ENCODE data around the gene NUP205. TPM values are rescaled to one million over a fixed set of nuclear protein-coding genes. Genes with fewer than 3 reads are reported as not detected.

The NUP205 gene
- total RNA-seq, 1 experiment from 2014 or later, result 171 TPM

- TF ChIP-seq CREB1 (CRISPR knock-in tag; IDR thresholded peaks at IDR 0.05), result no peak
- TF ChIP-seq ESRRA (CRISPR knock-in tag; IDR thresholded peaks at IDR 0.05; ENCODE audit: borderline replicate concordance), result no peak
- no peak for TF ChIP-seq CREM (CRISPR knock-in tag; IDR thresholded peaks at IDR 0.05)
- no peak for TF ChIP-seq HMGXB4 (CRISPR knock-in tag; IDR thresholded peaks at IDR 0.05)
- no peak for TF ChIP-seq CTCF (IDR thresholded peaks at IDR 0.05)
- TF ChIP-seq GTF2I (CRISPR knock-in tag; conservative IDR thresholded peaks at IDR 0.05), result no peak
- TF ChIP-seq SOX15 (CRISPR knock-in tag; IDR thresholded peaks at IDR 0.05), result no peak
Observed at GRCh38 chr7:135658564-135658963, 100.8 kb downstream of the NUP205 start (continued).

GRCh38 chr7:135659159-135659846, 101.6 kb downstream of the NUP205 start:
- ATAC-seq (no peak), DNase-seq (ENCODE audit: low spot score) (no peak)
- no peak overlapping the region for H3K27ac Mint-ChIP-seq
- H3K9me3 Mint-ChIP-seq, result peaks cover 3% of the 10 kb centered on the region; the same call in 1 of the 2 replicates
- no peaks in the 10 kb centered on the region for H3K27me3 Mint-ChIP-seq (ENCODE audit: low read depth)
- ChIA-PET CTCF (interaction anchor here (0.5 to 3.1 kb wide), 3 partner anchors 14 to 355 kb away, joined by 3 to 10 read pairs (median 6); no protein-coding TSS in a partner anchor), POLR2A (no interaction called here)
- H3K36me3 Mint-ChIP-seq, result no peaks in the 10 kb centered on the region
- H3K4me3 Mint-ChIP-seq, result no peak overlapping the region
- no peak for TF ChIP-seq FOXP1 (CRISPR knock-in tag; IDR thresholded peaks at IDR 0.05; ENCODE audit: borderline replicate concordance)
- TF ChIP-seq ZBTB43 (CRISPR knock-in tag; IDR thresholded peaks at IDR 0.05), result no peak
- no peak for TF ChIP-seq ATF1 (CRISPR knock-in tag; IDR thresholded peaks at IDR 0.05)
- no peak for TF ChIP-seq GABPB1 (CRISPR knock-in tag; IDR thresholded peaks at IDR 0.05)
- TF ChIP-seq ZNF671 (CRISPR knock-in tag; IDR thresholded peaks at IDR 0.05), result no peak
- no peak for TF ChIP-seq TEAD4 (CRISPR knock-in tag; IDR thresholded peaks at IDR 0.05)
- no peak for TF ChIP-seq ZNF532 (CRISPR knock-in tag; IDR thresholded peaks at IDR 0.05; ENCODE audit: borderline replicate concordance)
- TF ChIP-seq ZMAT4 (CRISPR knock-in tag; IDR thresholded peaks at IDR 0.05), result no peak
- TF ChIP-seq GRHL2 (CRISPR knock-in tag; IDR thresholded peaks at IDR 0.05; ENCODE audit: insufficient replicate concordance, severe bottlenecking), result no peak
- peaks cover 17% of the 10 kb centered on the region for H3K4me1 Mint-ChIP-seq

All from WTC11 (cell line).